SJCRH30 (cell line): Measurements from ENCODE around the gene LRRC46. TPM values are rescaled to one million over a fixed set of nuclear protein-coding genes. Genes with fewer than 3 reads are reported as not detected.

Experiments
- DNase-seq, 2 experiments: peaks; one replicate each; pipeline ENCODE4 v3.0.0-alpha.2; 2015 to 2020
- H3K27ac ChIP-seq: fragments of 250-450 bp; sonication (Bioruptor Pico); 2 replicates; pipeline ENCODE4 v1.5.1; 2020; ENCODE audit warnings: mild to moderate bottlenecking, moderate library complexity
- H3K27me3 ChIP-seq: fragments of 250-450 bp; sonication (Bioruptor Pico); 2 replicates; pipeline ENCODE4 v1.5.1; 2020; ENCODE audit warnings: mild to moderate bottlenecking, moderate library complexity
- H3K36me3 ChIP-seq: fragments of 250-450 bp; sonication (Bioruptor Pico); 2 replicates; pipeline ENCODE4 v1.5.1; 2020; ENCODE audit warnings: mild to moderate bottlenecking, moderate library complexity
- H3K4me1 ChIP-seq: fragments of 250-450 bp; sonication (Bioruptor Pico); 2 replicates; pipeline ENCODE4 v1.5.1; 2020; ENCODE audit warnings: mild to moderate bottlenecking, moderate library complexity
- H3K4me3 ChIP-seq: fragments of 250-450 bp; sonication (Bioruptor Pico); 2 replicates; pipeline ENCODE4 v1.5.1; 2020; ENCODE audit warnings: mild to moderate bottlenecking, moderate library complexity
- H3K9me3 ChIP-seq: fragments of 250-450 bp; sonication (Bioruptor Pico); replicated peaks from 2 replicates; pipeline ENCODE4 v1.5.1; 2020; ENCODE audit warnings: mild to moderate bottlenecking, moderate library complexity
- total RNA-seq: library from RNA; depleted of rRNA; stranded (reverse); fragments of >200 nt; shearing (Covaris generic); gene quantifications from 2 replicates; pipeline ENCODE4 v1.2.3, GENCODE V29; 2014; rRNA removed

LRRC46 gene
- 0.18 and 0.34 TPM in 2 replicates for total RNA-seq

- Histone ChIP-seq H3K27ac (peak within 1 kb of the TSS; percentile 44), H3K27me3 (no peaks in the 10 kb centered on the region), H3K9me3 (no peaks in the 10 kb centered on the region), H3K4me1 (no peaks in the 10 kb centered on the region), H3K4me3 (peak within 1 kb of the TSS; percentile 80), H3K36me3 (peaks cover 15% of the 10 kb centered on the region; the same call in 1 of the 2 replicates)
- DNase-seq = peak; percentile 92 to 96
Measured at GRCh38 chr17:47831003-47831933, at the start of gene LRRC46, which contains the start of gene MRPL10. TSS of gene LRRC46 (plus strand) at chr17:47831670. CDS start at chr17:47831990, 320 bp downstream. TSS of gene MRPL10 (minus strand) at chr17:47831541. CDS start at chr17:47831511, 30 bp downstream.

- Histone ChIP-seq H3K27ac (no peak overlapping the region), H3K9me3 (no peaks in the 10 kb centered on the region), H3K36me3 (no peaks in the 10 kb centered on the region), H3K4me3 (no peak overlapping the region), H3K27me3 (peaks cover 2% of the 10 kb centered on the region), H3K4me1 (no peaks in the 10 kb centered on the region)
- DNase-seq = peak; percentile 66 to 80
Measured at GRCh38 chr17:47785538-47786123, 45.8 kb upstream of the LRRC46 start.

DNA sequence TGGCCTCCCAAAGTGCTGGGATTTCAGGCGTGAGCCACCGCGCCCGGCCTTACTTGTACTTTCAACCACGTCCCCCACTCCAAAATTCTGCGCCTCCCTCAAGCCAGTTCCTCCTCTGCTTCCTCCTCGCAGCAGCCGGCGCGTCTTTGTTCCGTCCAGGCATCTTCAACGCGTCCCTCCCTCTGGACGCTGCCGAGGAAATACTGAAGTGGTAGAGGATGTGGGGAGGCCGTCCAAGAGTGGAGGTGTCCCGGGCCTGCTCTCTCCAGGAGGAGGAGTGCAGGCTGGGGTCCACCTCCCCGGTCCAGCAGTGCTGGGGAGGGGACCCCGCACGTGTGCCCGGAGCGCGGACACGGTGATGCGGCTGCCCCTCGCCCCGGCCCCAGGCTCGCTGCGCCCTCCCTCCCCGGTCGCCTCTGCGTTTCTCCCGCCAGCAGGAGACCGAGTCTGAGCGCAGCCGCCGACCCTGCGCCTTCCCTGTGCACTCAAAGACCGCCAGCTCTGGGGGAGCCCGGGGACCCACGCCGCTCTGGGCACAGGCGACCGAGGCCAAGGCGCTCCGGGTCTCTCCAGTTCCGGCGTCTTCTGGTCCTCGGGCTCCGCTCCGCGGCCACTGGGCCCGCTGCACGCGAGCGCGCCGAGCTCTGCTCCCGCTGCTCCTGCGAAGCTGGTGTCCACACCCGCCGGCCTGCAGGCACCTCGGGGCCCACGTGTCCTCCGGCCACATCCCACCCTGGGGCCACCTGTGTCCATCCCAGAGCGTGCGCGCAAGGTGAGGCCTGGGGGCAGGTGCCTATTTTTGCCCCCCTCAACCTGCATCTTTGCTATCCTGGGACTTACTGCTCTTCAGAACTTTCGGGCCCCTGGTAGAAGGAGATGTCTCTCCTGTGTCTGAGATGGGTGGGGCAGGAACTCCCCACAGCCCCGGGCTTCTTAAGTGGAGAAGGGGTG, 41.6 kb upstream of the LRRC46 start:
- no peak overlapping the region for H3K4me3 ChIP-seq
- H3K4me1 ChIP-seq = no peaks in the 10 kb centered on the region
- H3K9me3 ChIP-seq = no peaks in the 10 kb centered on the region
- no peak for DNase-seq
- H3K27me3 ChIP-seq = peaks cover 3% of the 10 kb centered on the region; the same call in 1 of the 2 replicates
- H3K36me3 ChIP-seq = no peaks in the 10 kb centered on the region
- no peak overlapping the region for H3K27ac ChIP-seq

- Histone ChIP-seq H3K27ac (no peak overlapping the region), H3K9me3 (no peaks in the 10 kb centered on the region), H3K4me3 (no peak overlapping the region), H3K27me3 (peaks cover 3% of the 10 kb centered on the region; the same call in 1 of the 2 replicates), H3K36me3 (no peaks in the 10 kb centered on the region), H3K4me1 (no peaks in the 10 kb centered on the region)
- no peak for DNase-seq
Measured at GRCh38 chr17:47791025-47791424, 40.4 kb upstream of the LRRC46 start.

DNA sequence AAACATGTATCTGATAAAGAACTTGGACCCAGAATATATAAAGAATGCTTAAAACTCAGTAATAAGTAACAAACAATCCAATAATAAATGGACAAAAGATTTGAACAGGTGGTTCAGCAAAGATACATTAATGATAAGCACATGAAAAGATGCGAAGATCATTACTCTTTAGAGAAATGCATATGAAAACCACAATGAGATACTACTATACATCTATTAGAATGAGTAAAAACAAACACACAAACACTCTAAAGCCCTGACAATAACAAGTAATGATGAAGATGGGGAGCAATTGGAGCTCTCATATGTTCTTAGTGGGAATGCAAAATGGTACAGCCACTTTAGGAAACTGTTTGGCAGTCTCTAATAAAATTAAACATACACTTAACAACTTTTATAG, 39.0 kb upstream of the LRRC46 start:
- no peaks in the 10 kb centered on the region for H3K4me1 ChIP-seq
- H3K4me3 ChIP-seq = no peak overlapping the region
- H3K36me3 ChIP-seq = no peaks in the 10 kb centered on the region
- no peak for DNase-seq
- H3K9me3 ChIP-seq = no peaks in the 10 kb centered on the region
- peaks cover 3% of the 10 kb centered on the region; the same call in 1 of the 2 replicates for H3K27me3 ChIP-seq
- H3K27ac ChIP-seq = no peak overlapping the region

DNA sequence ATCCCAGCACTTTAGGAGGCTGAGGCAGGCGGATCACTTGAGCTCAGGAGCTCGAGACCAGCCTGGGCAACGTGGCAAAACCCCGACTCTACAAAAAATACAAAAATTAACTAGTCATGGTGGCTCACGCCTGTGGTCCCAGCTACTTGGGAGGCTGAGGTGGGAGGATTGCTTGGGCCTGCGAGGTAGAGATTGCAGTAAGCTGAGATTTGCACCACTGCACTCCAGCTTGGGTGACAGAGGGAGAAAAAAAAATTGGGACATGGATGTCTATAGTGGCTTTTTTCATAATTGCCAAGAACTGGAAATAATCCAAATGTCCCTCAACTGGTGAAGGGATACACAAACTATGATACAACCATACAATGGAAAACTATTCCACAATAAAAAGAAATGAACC, 38.5 kb upstream of the LRRC46 start:
- no peaks in the 10 kb centered on the region for H3K4me1 ChIP-seq
- peaks cover 3% of the 10 kb centered on the region; the same call in 1 of the 2 replicates for H3K27me3 ChIP-seq
- no peak overlapping the region for H3K27ac ChIP-seq
- H3K9me3 ChIP-seq = no peaks in the 10 kb centered on the region
- no peaks in the 10 kb centered on the region for H3K36me3 ChIP-seq
- no peak for DNase-seq
- H3K4me3 ChIP-seq = no peak overlapping the region

GRCh38 chr17:47797797-47798196, 33.7 kb upstream of the LRRC46 start:
- no peak overlapping the region for H3K4me3 ChIP-seq
- no peak overlapping the region for H3K27ac ChIP-seq
- peak in 1 of 2 experiments; percentile 55 for DNase-seq
- no peaks in the 10 kb centered on the region for H3K9me3 ChIP-seq
- no peaks in the 10 kb centered on the region for H3K4me1 ChIP-seq
- no peaks in the 10 kb centered on the region for H3K36me3 ChIP-seq
- H3K27me3 ChIP-seq = 0 out of 2 replicates have a peak, but pooled peaks cover 3% of the 10 kb centered on the region

DNA sequence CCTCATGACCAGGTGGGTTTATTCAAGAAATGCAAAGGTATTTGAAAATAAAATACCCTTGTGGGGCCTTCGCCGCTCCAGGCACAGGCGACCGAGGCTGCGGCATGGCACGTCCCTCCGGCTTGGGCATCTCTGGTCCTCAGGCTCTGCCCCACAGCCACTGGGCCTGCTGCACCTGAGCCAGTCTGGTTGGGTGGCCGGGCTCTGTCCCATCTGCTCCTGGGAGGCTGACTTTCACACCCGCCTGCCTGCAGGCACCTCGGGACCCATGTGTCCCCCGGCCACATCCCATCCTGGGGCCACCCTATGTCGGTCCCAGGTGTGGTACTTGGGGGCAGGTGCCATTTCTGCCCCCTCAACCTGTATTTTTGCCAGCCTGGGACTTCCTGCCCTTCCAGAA, 30.8 kb upstream of the LRRC46 start:
- Histone ChIP-seq H3K4me1 (no peaks in the 10 kb centered on the region), H3K27me3 (no peaks in the 10 kb centered on the region), H3K9me3 (no peaks in the 10 kb centered on the region), H3K4me3 (no peak overlapping the region), H3K27ac (no peak overlapping the region), H3K36me3 (no peaks in the 10 kb centered on the region)
- no peak for DNase-seq

- Histone ChIP-seq H3K4me1 (no peaks in the 10 kb centered on the region), H3K27me3 (no peaks in the 10 kb centered on the region), H3K9me3 (no peaks in the 10 kb centered on the region), H3K27ac (no peak overlapping the region), H3K36me3 (no peaks in the 10 kb centered on the region), H3K4me3 (no peak overlapping the region)
- no peak for DNase-seq
Measured at GRCh38 chr17:47801176-47801765, 30.2 kb upstream of the LRRC46 start.

- H3K36me3 ChIP-seq = no peaks in the 10 kb centered on the region
- DNase-seq = no peak
- no peaks in the 10 kb centered on the region for H3K4me1 ChIP-seq
- no peak overlapping the region for H3K27ac ChIP-seq
- no peaks in the 10 kb centered on the region for H3K27me3 ChIP-seq
- H3K4me3 ChIP-seq = no peak overlapping the region
- H3K9me3 ChIP-seq = no peaks in the 10 kb centered on the region
Measured at GRCh38 chr17:47801906-47802305, 29.6 kb upstream of the LRRC46 start.

GRCh38 chr17:47802341-47803022, 29.0 kb upstream of the LRRC46 start:
- Histone ChIP-seq H3K9me3 (no peaks in the 10 kb centered on the region), H3K36me3 (no peaks in the 10 kb centered on the region), H3K27me3 (no peaks in the 10 kb centered on the region), H3K27ac (no peak overlapping the region), H3K4me3 (no peak overlapping the region), H3K4me1 (no peaks in the 10 kb centered on the region)
- DNase-seq = peak; percentile 83 to 89

GRCh38 chr17:47803201-47803600, 28.3 kb upstream of the LRRC46 start:
- no peaks in the 10 kb centered on the region for H3K4me1 ChIP-seq
- H3K9me3 ChIP-seq = no peaks in the 10 kb centered on the region
- no peaks in the 10 kb centered on the region for H3K36me3 ChIP-seq
- H3K4me3 ChIP-seq = no peak overlapping the region
- no peaks in the 10 kb centered on the region for H3K27me3 ChIP-seq
- no peak for DNase-seq
- no peak overlapping the region for H3K27ac ChIP-seq

DNA sequence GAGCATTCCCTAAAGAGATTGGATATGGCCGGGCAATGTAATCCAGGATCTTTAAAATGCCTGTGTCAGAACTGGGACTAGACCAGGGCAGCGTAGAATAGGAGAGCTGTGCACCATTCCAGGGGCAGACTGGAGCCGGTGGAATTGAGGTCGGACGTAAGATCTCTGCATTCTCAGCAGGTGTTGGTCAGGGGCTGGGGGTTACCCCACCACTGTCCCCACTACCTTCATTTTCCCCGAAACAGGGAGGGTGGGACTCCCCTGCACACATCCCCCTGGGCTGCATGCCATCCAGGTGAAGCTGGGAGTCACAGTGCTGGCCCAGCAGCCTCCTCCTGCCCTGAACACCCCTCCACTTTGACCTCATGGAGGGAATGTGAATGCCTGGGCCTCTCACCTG, 27.7 kb upstream of the LRRC46 start:
- no peaks in the 10 kb centered on the region for H3K9me3 ChIP-seq
- H3K4me1 ChIP-seq = no peaks in the 10 kb centered on the region
- no peaks in the 10 kb centered on the region for H3K27me3 ChIP-seq
- no peak overlapping the region for H3K4me3 ChIP-seq
- no peaks in the 10 kb centered on the region; the same call in 1 of the 2 replicates for H3K36me3 ChIP-seq
- DNase-seq = no peak
- no peak overlapping the region for H3K27ac ChIP-seq
